GM19397 (cell line): ENCODE data around the gene GSE1.

Source experiments
- ATAC-seq: cut with Tn5 transposase; IDR thresholded peaks from one replicate; pipeline ENCODE4 v1.9.1; 2021; ENCODE audit warnings: mild to moderate bottlenecking, moderate library complexity; ENCODE audit not compliant: unreplicated experiment

GSE1 gene

GRCh38 chr16:85573696-85574641, 39.2 kb upstream of the GSE1 start:
- no peak for ATAC-seq

- no peak for ATAC-seq
These were observed 38.2 kb upstream of the GSE1 start for GRCh38 chr16:85574672-85575475.

GRCh38 chr16:85575920-85576319, 37.2 kb upstream of the GSE1 start:
- no peak for ATAC-seq

DNA sequence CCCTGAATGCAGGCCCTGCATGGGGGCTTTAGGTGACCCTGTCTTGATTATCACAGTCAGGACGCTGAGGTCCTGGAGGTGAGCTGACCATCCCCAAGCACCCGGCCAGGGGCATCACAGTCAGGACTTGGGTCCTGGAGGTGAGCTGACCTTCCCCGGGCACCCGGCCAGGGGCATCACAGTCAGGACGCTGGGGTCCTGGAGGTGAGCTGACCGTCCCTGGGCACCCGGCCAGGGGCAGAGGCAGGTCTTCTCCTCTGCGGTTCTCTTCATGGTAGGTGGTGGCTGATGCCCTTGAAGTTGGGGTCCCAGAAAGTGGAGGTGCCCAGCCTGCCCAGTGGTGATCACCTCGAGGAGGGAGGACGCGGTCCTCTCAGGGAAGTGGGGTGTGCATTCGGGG, 36.2 kb upstream of the GSE1 start:
- no peak for ATAC-seq

GRCh38 chr16:85577899-85578598, 35.1 kb upstream of the GSE1 start:
- no peak for ATAC-seq

DNA sequence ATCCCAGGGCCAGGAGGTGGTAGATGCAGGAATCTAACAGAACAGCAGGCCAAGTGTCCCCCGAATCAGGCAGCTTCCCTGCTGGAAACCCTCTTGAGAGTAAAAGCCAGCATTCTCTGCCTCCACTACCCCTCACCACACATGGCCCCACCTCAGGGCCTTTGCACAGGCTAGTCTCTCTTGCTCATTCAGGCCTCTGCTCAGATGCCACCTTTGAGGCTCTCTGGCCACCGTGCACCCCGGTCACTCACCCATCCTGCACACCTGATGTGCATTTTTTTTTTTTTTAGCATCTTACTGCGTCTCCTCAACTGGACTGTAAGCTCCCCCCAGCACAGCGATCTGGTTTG, 34.5 kb upstream of the GSE1 start:
- ATAC-seq: no peak

DNA sequence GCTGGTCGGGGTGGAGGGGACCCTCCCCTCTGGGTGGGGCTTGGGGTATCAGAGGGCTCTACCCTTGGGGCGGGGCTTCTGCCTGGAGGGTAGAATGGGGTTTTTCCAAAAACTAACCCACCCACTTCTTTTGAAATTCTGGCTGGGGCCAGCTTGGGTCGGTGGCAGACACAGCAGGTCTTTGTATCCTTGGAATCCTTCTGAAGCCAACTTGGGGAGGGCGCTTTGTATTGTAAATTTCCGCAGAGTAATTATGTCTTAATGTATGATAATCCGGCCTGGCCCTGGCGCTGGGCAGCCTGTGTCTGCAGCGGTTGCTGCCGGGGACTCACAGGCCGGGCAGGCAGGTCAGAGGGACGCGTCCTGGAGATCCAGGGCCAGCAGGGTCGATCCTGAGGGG, 33.9 kb upstream of the GSE1 start:
- no peak for ATAC-seq

- ATAC-seq: no peak
These were observed 33.1 kb upstream of the GSE1 start for GRCh38 chr16:85579923-85580580.

GRCh38 chr16:85580684-85581083, 32.4 kb upstream of the GSE1 start:
- ATAC-seq: no peak

DNA sequence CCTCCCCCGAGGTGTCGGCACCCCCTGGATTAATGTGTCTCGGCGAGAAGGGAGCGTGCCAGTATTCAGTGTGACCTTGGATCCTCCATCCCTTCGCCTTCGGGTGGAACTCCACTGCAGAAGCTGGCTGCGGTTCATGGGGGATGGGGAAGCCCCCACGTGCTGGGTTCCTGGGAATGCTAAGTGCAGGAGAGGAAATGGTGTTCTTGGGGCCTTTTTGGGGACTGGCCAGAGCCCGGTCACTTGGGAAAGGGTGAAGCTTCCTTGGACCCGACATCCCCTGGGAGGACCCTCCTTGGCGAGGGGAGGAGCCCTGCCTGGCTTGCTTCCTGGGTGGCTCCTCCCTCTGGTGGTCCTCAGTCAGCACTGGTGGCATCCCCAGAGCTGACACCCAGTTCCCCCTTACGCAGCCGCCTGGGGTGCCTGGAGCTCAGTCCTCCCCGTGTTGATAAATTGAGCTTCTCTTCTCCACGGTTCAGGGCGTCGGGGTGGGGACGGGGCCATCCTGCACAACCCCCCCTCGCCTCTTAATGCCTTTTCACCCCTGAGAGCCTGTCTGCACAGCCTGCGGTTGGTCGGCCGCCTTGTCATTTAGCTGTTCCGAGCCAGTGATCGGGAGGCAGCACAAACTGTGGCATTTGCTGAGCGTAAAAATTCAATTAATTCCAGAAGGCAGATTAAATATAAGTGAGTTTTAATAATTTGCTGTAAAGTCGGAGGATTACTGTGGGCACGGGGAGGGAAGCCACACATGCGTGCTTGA, 30.7 kb upstream of the GSE1 start:
- ATAC-seq: no peak

DNA sequence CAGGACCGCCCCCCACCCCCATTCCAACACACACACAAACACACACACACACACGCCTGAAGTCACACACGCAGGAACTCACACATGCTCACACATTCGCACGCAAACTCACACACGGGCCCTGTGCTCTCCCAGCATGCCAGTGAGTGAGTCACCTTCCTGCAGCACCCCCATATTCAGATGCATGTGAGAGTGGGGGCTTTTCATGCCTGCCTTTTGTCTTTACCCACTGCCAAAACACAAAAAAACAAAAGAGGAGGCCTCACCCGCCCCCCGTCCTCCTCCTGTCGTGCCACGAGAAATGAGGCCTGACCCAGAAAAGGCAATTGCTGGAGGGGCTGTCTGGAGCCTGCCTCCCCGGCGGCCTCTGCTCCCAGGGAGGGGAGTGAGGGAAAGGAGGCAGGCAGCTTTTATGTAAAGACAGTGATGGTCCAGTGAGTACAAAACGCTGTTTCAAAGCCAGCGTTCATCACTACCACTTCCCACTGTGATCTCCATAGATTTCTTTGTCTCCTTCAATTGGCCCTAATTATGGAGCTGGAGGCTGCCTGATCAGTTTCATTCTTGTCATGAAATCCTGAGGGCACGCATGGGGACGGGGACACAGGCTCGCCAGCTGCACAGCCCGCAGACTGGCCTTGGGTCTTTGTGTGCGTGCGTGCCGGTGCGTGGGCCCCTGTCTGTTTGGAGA, 29.5 kb upstream of the GSE1 start:
- ATAC-seq: no peak

DNA sequence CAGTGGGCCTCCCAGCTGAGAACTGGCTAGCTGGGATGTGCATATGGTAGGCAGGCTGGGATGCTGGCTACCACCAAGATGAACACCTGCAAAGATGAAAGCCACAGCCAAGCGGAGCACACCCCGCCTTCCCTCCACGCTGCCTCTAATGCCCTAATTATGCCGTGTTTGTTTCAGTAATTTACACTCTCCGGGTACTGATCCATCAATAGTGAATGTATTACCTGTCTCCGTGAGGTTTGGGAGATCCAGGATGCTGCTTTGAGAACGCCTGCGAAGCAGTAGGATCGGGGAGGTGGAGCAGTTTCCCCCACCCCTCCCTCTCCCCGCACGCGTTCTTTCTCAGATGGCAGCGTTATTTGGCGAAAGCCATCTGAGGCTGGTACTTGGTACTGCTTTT, 28.9 kb upstream of the GSE1 start:
- ATAC-seq: no peak

DNA sequence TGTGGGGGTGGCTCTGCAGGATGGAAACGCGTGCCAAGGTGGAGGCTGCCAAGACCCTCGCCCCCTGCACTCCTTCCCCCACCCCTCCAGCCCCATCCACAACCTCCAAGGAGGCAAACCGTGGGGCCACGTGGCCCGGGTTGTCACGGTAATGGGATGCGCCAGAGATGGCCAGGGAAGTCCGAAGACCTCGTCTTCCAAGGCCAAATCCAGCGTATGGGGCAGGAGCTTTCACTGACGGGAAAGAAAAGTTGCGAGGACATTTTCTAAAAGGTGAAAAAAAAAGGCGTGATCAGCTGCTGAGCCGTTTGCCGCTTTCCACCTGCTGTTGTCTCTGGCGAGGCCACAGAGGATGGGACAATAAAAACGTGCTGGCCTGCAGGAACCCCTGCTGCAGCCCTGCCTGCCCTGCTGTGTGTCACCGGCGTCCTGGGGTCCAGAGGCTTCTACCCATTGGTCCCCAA, 28.3 kb upstream of the GSE1 start:
- ATAC-seq: no peak

DNA sequence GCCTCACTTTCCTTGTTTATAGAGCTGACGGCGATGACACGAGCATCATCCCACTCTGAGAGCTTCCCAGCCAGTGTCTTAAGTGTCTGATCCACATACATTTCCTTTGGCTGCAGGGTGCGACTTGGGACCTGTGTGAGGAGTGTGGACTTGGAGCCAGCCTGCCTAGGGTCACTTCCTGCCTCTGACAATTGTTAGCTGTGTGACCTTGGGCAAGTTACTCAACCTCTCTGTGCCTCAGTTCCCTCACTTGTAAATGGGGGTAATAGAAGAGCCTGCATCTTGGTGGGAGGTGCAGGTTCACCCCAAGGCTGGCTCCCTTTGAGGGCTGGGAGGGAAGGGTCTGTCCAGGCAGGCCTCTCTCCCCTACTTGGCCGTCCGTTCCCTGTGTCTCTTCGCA, 27.4 kb upstream of the GSE1 start:
- ATAC-seq: no peak

DNA sequence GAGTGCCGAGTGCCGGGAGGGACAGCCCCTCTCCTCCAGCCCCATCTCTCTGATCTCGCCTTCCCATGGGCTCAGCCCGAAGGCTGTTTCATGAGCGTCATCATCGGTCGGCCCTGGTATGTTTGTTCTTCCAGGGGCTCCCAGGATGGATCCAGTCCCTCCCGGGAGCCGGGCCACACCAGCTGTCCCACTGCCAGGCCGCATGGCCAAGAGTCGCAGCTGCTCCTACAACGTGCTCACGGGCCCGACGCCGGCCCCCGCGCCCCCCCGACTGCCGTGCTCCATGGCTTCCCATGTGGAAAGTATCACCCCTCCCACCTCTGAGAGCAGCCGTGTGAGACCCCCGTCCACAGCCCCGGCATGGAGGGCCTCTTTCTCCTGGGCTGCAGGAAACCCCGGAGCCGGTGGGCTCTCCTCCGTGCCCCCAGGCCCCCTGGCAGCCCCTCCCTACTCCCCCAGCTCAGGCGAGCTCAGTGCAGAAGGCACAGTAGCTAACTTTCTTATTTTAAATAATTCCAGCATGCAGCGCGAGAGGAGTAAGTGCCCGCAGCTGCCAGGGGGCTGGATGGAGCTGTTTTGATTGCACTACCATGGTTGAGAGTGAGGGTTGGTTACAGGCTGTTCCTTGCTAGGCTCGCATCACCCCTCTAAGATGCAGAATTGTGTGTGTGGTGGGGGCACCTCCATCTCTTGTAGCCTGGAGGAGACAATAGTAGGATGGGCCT, 26.6 kb upstream of the GSE1 start:
- no peak for ATAC-seq

DNA sequence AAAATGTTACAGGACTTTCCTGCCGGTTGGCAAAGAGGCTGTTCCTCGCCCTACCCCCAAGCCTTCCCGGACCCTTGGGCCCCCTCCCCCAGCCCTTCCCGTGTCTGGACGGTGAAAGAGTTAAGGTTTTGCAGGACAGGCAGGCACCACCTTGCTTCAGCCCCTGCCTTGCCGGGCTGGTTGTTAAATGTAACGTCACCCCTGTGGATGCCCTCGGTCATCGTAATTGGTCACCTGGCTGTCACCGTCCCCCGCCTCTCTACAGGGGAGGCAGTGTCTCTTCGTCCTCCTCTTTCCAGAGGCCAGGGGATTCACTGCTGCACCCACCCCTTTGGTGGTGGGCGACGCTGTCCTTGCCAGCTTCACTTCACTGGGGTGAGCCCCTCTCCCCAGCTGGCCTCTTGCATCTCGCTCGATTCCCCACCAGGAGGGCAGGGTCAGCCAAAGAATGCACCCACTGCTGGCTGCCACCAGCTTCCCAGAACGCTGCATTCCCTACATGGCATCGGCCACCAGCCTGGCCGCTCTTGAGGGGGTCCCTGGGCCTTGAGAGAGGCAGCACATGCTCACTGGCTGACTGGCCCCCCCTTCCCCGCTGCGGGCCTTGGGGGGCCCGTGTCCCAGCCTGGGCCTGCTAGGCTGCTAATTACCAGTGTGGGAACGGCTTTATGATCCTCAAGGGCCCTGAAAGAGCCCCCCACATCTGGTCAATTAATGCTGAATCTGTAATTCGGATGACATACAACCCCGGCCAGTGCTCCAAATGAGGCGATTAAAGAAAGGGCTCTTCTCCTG, 25.2 kb upstream of the GSE1 start:
- ATAC-seq: no peak

- ATAC-seq: no peak
These were observed 24.3 kb upstream of the GSE1 start for GRCh38 chr16:85588562-85589503.
